K562 (cell line): Measurements from ENCODE around the gene ZNF747. TPM values are rescaled to one million over a fixed set of nuclear protein-coding genes. Genes with fewer than 3 reads are reported as not detected.

Experiments
- ARHGAP35 ChIP-seq: fragments of 450-650 bp; IDR thresholded peaks from 2 replicates; pipeline ENCODE4 v1.6.1; 2018; ENCODE audit not compliant: partially characterized antibody
- BMI1 ChIP-seq: fragments of 150-350 bp; IDR thresholded peaks from 2 replicates; pipeline ENCODE4 v1.6.1; 2014; ENCODE audit warnings: low read length
- BRD9 ChIP-seq: fragments of 450-650 bp; IDR thresholded peaks from 2 replicates; pipeline ENCODE4 v1.6.1; 2018; ENCODE audit warnings: low read depth; ENCODE audit not compliant: partially characterized antibody
- FOS ChIP-seq: IDR thresholded peaks from 3 replicates; pipeline ENCODE4 v1.6.1; 2011; ENCODE audit not compliant: insufficient read length; ENCODE audit errors: extremely low read depth
- GTF3C2 ChIP-seq: IDR thresholded peaks from 3 replicates; pipeline ENCODE4 v1.6.1; 2011; ENCODE audit warnings: borderline replicate concordance, mild to moderate bottlenecking, moderate library complexity; ENCODE audit not compliant: insufficient read length; ENCODE audit errors: extremely low read depth
- JUN ChIP-seq, 2 experiments: sonication (generic) in 1 of 2; formaldehyde crosslinking in 1 of 2; IDR thresholded peaks; 2 replicates each; pipeline versions ENCODE4 v1.6.1 to v1.8.0; 2012 to 2022; ENCODE audit warnings: borderline replicate concordance in 2 of 2, mild to moderate bottlenecking in 2 of 2, improper control_type of control experiment in 1 of 2, low read depth in 1 of 2, low read length in 1 of 2, missing genetic modification reagents in 1 of 2
- MLLT1 ChIP-seq, 2 experiments: fragments of 450-650 bp; IDR thresholded peaks; 2 replicates each; pipeline ENCODE4 v1.6.1; 2016
- RBM15 ChIP-seq: fragments of 200-400 bp; formaldehyde crosslinking; IDR thresholded peaks from 2 replicates; pipeline ENCODE4 v1.6.1; 2018; ENCODE audit warnings: mild to moderate bottlenecking, low read length, moderate library complexity; ENCODE audit not compliant: insufficient read depth
- RNF2 ChIP-seq: sonication (generic); IDR thresholded peaks from 2 replicates; pipeline ENCODE4 v1.6.1; 2016
- SAFB ChIP-seq: fragments of 200-400 bp; formaldehyde crosslinking; IDR thresholded peaks from 2 replicates; pipeline ENCODE4 v1.6.1; 2017; ENCODE audit warnings: low read depth, low read length, borderline replicate concordance
- SAP30 ChIP-seq: fragments of 200-600 bp; sonication (generic); IDR thresholded peaks from 2 replicates; pipeline ENCODE4 v1.6.1; 2012; ENCODE audit warnings: borderline replicate concordance, low read depth, mild to moderate bottlenecking, moderate library complexity, low read length, control low read depth, inconsistent platforms; ENCODE audit not compliant: insufficient read depth, poor library complexity, severe bottlenecking
- YY1 ChIP-seq, 3 experiments: IDR thresholded peaks; 2 replicates each; pipeline ENCODE4 v1.6.1; 2011; ENCODE audit warnings: low read length in 2 of 3, mild to moderate bottlenecking in 2 of 3, moderate library complexity in 2 of 3, borderline replicate concordance in 1 of 3, control low read depth in 1 of 3, low read depth in 1 of 3; ENCODE audit not compliant: insufficient read depth in 3 of 3, insufficient replicate concordance in 2 of 3, control insufficient read depth in 1 of 3, insufficient read length in 1 of 3; ENCODE audit errors: extremely low read depth in 1 of 3
- ZKSCAN8 ChIP-seq: fragments of 200-800 bp; sonication (Bioruptor generic); IDR thresholded peaks from 2 replicates; pipeline ENCODE4 v1.6.1; 2016; ENCODE audit warnings: missing genetic modification characterization, missing compliant biosample characterization
- ZNF253 ChIP-seq: fragments of 250-450 bp; sonication (Bioruptor Pico); conservative IDR thresholded peaks from 2 replicates; pipeline ENCODE4 v1.6.1; 2021; ENCODE audit warnings: mild to moderate bottlenecking
- ZNF408 ChIP-seq: fragments of 250-450 bp; sonication (Bioruptor Pico); IDR thresholded peaks from 2 replicates; pipeline ENCODE4 v1.4.0; 2020; ENCODE audit warnings: low read depth, mild to moderate bottlenecking, moderate library complexity
- ZNF583 ChIP-seq: fragments of 250-450 bp; sonication (Bioruptor Pico); IDR thresholded peaks from 2 replicates; pipeline ENCODE4 v1.4.0; 2020
- ZNF785 ChIP-seq: fragments of 250-450 bp; sonication (Bioruptor Pico); IDR thresholded peaks from 2 replicates; pipeline ENCODE4 v1.4.0; 2020; ENCODE audit warnings: mild to moderate bottlenecking
- polyA plus RNA-seq, 8 experiments: library from polyadenylated mRNA; depleted of rRNA in 4 of 8; stranded (reverse) in 5 of 8; unstranded in 3 of 8; fragments of >200 nt; fragmentation: Nextera tagmentation in 2 of 8; fragmentation: Illumina TruSeq in 1 of 8; extraction: Ambion mirVana in 2 of 8; extraction: Trizol in 1 of 8; gene quantifications; 2 replicates each; pipeline versions ENCODE4 v1.2.1 to v1.2.3, GENCODE V29; 2011 to 2014; ENCODE audit warnings: inconsistent platforms in 1 of 8, missing spikeins in 1 of 8
- total RNA-seq, 7 experiments: library from RNA; depleted of rRNA in 6 of 7; stranded (reverse); fragments of >200 nt in 6 of 7; fragmentation: Illumina TruSeq in 2 of 7; extraction: Trizol in 2 of 7; gene quantifications; 2 replicates each; pipeline versions ENCODE4 v1.2.1 to v1.2.3, GENCODE V29; 2011 to 2021; ENCODE audit warnings: low replicate concordance in 1 of 7
- TF ChIP-seq, protein P1 (sequence below): fragments of 450-650 bp; IDR thresholded peaks from 2 replicates; pipeline ENCODE4 v1.6.1; 2016
- TF ChIP-seq, protein P2 (sequence below): IDR thresholded peaks from 2 replicates; pipeline ENCODE4 v1.6.1; 2011; ENCODE audit not compliant: insufficient read length; ENCODE audit errors: extremely low read depth

The ZNF747 gene
- total and polyA plus RNA-seq, 9 of the 15 experiments (the other 6 are each of a cell fraction or from before 2014, with no cell fraction given) = 0.14 to 3.3 (median 1.5) TPM

GRCh38 chr16:30557957-30558788 is 23.5 kb upstream of the ZNF747 start, which contains the start of gene ZNF764 (continued):
- TF ChIP-seq ZNF253 = no peak
- TF ChIP-seq ZNF408 = no peak
- TF ChIP-seq, protein P1, sequence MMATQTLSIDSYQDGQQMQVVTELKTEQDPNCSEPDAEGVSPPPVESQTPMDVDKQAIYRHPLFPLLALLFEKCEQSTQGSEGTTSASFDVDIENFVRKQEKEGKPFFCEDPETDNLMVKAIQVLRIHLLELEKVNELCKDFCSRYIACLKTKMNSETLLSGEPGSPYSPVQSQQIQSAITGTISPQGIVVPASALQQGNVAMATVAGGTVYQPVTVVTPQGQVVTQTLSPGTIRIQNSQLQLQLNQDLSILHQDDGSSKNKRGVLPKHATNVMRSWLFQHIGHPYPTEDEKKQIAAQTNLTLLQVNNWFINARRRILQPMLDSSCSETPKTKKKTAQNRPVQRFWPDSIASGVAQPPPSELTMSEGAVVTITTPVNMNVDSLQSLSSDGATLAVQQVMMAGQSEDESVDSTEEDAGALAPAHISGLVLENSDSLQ = peak; percentile 48; the same call in 1 of the 2 replicates
- no peak for TF ChIP-seq BRD9
- peak in 1 of 2 experiments; percentile 39; a peak in 1 of 4 replicates for TF ChIP-seq MLLT1 (IDR thresholded peaks at IDR 0.05)
- peak; percentile 59 for TF ChIP-seq JUN (IDR thresholded peaks at IDR 0.05; ENCODE audit: borderline replicate concordance, low read depth, low read length)
- no peak for TF ChIP-seq JUN (CRISPR knock-in tag; IDR thresholded peaks at IDR 0.05; ENCODE audit: borderline replicate concordance)
- TF ChIP-seq, protein P2, sequence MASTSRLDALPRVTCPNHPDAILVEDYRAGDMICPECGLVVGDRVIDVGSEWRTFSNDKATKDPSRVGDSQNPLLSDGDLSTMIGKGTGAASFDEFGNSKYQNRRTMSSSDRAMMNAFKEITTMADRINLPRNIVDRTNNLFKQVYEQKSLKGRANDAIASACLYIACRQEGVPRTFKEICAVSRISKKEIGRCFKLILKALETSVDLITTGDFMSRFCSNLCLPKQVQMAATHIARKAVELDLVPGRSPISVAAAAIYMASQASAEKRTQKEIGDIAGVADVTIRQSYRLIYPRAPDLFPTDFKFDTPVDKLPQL = peak; percentile 25
- no peak for TF ChIP-seq RBM15
- TF ChIP-seq ZNF583 (CRISPR knock-in tag) = no peak
- TF ChIP-seq BMI1 = no peak
- TF ChIP-seq GTF3C2 = no peak
- TF ChIP-seq SAP30 = no peak
- TF ChIP-seq FOS = no peak
- TF ChIP-seq SAFB = 0 out of 2 replicates have a peak, but pooled peaks have one; percentile 22
- peak; percentile 48; the same call in 1 of the 2 replicates for TF ChIP-seq RNF2
- no peak for TF ChIP-seq ZKSCAN8
- TF ChIP-seq ZNF785 (CRISPR knock-in tag) = no peak
- peak; percentile 80 to 99 (median 98) for TF ChIP-seq YY1 (IDR thresholded peaks at IDR 0.05; ENCODE audit: borderline replicate concordance in 1 of 3, control insufficient read depth in 1 of 3, extremely low read depth in 1 of 3, insufficient read depth in 3 of 3, insufficient read length in 1 of 3, insufficient replicate concordance in 2 of 3, low read depth in 1 of 3, low read length in 2 of 3)
- no peak for TF ChIP-seq ARHGAP35
